GM21447 (cell line): ENCODE measurements around the gene NR5A1.

ENCODE experiments used
- ATAC-seq: cut with Tn5 transposase; IDR thresholded peaks from one replicate; pipeline ENCODE4 v1.9.1; 2021; ENCODE audit not compliant: unreplicated experiment

NR5A1 gene

GRCh38 chr9:124448019-124448418 lies 59.2 kb downstream of the NR5A1 start:
- no peak for ATAC-seq

- ATAC-seq: no peak
Measured at GRCh38 chr9:124447297-124447661, 59.9 kb downstream of the NR5A1 start.

- no peak for ATAC-seq
Measured at GRCh38 chr9:124444166-124444565, 63.0 kb downstream of the NR5A1 start.

- no peak for ATAC-seq
Measured at GRCh38 chr9:124443625-124444024, 63.6 kb downstream of the NR5A1 start.

- ATAC-seq: no peak
Measured at GRCh38 chr9:124442826-124443225, 64.4 kb downstream of the NR5A1 start.

- ATAC-seq: no peak
Measured at GRCh38 chr9:124442379-124442778, 64.8 kb downstream of the NR5A1 start.

GRCh38 chr9:124441291-124441690 lies 65.9 kb downstream of the NR5A1 start:
- no peak for ATAC-seq

- ATAC-seq: no peak
Measured at GRCh38 chr9:124440786-124441185, 66.4 kb downstream of the NR5A1 start.

- no peak for ATAC-seq
Measured at GRCh38 chr9:124439686-124440243, 67.4 kb downstream of the NR5A1 start.

- no peak for ATAC-seq
Measured at GRCh38 chr9:124439086-124439485, 68.1 kb downstream of the NR5A1 start.

- no peak for ATAC-seq
Measured at GRCh38 chr9:124438091-124438490, 69.1 kb downstream of the NR5A1 start.

GRCh38 chr9:124437086-124437485 lies 70.1 kb downstream of the NR5A1 start:
- ATAC-seq: no peak

- no peak for ATAC-seq
Measured at GRCh38 chr9:124436320-124436719, 70.9 kb downstream of the NR5A1 start.
